Heart left ventricle (tissue), 16 donors: ENCODE results near the gene LRRTM1. TPM values are rescaled to one million over a fixed set of nuclear protein-coding genes. Genes with fewer than 3 reads are reported as not detected.

Experiments
- ATAC-seq, 4 donors: fragments of 200-7000 bp; cut with Tn5 transposase; one replicate each; pipeline ENCODE4 v1.9.1; 2020 to 2022; ENCODE audit warnings: moderate library complexity in 4 of 4, mild to moderate bottlenecking in 3 of 4, moderate number of reproducible peaks in 1 of 4
- DNase-seq, 5 donors: peaks; one replicate each; pipeline ENCODE4 v3.0.0-alpha.2; 2020
- H3K27ac ChIP-seq, 12 donors: fragments of 200-600 bp; sonication (generic) in 4 of 12; one replicate each; pipeline versions ENCODE4 v1.5.0 to v1.8.0; 2016 to 2022; ENCODE audit warnings: mild to moderate bottlenecking in 2 of 12
- H3K27me3 ChIP-seq, 9 donors: fragments of 200-600 bp; sonication (generic) in 2 of 9; one replicate each; pipeline versions ENCODE4 v1.5.1 to v1.8.0; 2016 to 2022; ENCODE audit warnings: mild to moderate bottlenecking in 3 of 9
- H3K36me3 ChIP-seq, 9 donors: fragments of 200-600 bp; sonication (generic) in 2 of 9; one replicate each; pipeline versions ENCODE4 v1.5.0 to v1.8.0; 2018 to 2022; ENCODE audit warnings: mild to moderate bottlenecking in 2 of 9
- H3K4me1 ChIP-seq, 12 donors: fragments of 200-600 bp; sonication (generic) in 4 of 12; one replicate each; pipeline versions ENCODE4 v1.5.0 to v1.8.0; 2016 to 2022; ENCODE audit warnings: mild to moderate bottlenecking in 3 of 12
- H3K4me3 ChIP-seq, 12 donors: fragments of 200-600 bp; sonication (generic) in 4 of 12; one replicate each; pipeline versions ENCODE4 v1.5.0 to v1.8.0; 2017 to 2022; ENCODE audit warnings: mild to moderate bottlenecking in 9 of 12, moderate library complexity in 4 of 12
- H3K9me3 ChIP-seq, 12 donors: fragments of 200-600 bp; sonication (generic) in 4 of 12; one replicate each; pipeline versions ENCODE4 v1.5.0 to v1.8.0; 2016 to 2022; ENCODE audit warnings: mild to moderate bottlenecking in 1 of 12
- POLR2A ChIP-seq, 2 donors: fragments of 450-650 bp; IDR thresholded peaks; one replicate each; pipeline ENCODE4 v1.6.1; 2017; ENCODE audit warnings: antibody characterized with exemption in 2 of 2, mild to moderate bottlenecking in 2 of 2, moderate library complexity in 2 of 2
- WGBS, 4 donors: extraction: QIAGEN DNeasy Blood & Tissue Kit in 2 of 4; methylation state at CpG; one replicate each; pipeline versions ENCODE4 v1.1.5 to v1.1.7; 2013 to 2018; 5-methylcytosine and 5-hydroxymethylcytosine counted together
- intact Hi-C, 10 donors: fragments of 100-400 bp; cut with DNase I; formaldehyde crosslinking; loops; one replicate each; pipeline versions ENCODE4 v1.11.1 to v1.14.2; 2022
- polyA plus RNA-seq, 2 donors: library from polyadenylated mRNA; stranded (reverse); fragments of 200-250 nt; gene quantifications; one replicate each; pipeline ENCODE4 v1.2.3, GENCODE V29; 2013
- total RNA-seq, 9 donors: library from RNA; depleted of rRNA in 2 of 9; stranded (reverse); fragments of >200 nt in 2 of 9; fragmentation: NEBNext Ultra II Directional in 3 of 9; extraction: Animal tissue kit (Norgen Biotek cat#: 25700) in 3 of 9; gene quantifications; one replicate each; pipeline versions ENCODE4 v1.1.0 to v1.2.4, GENCODE V29; 2016 to 2023
- TF ChIP-seq, protein P1 (sequence below), 12 donors: fragments of 200-600 bp; sonication (generic) in 4 of 12; IDR thresholded peaks; one replicate each; pipeline versions ENCODE4 v1.5.0 to v1.8.0; 2018 to 2022; ENCODE audit warnings: antibody characterized with exemption in 12 of 12, mild to moderate bottlenecking in 5 of 12
- donor health status: ischemic (EF 13 %, LVEDD 7.1; RV severe dilation, severe dysfunction).
- donor health status: healthy with polysubstance abuse.
- donor health status: DM: no; HTN: yes; CAD: no.
- donor health status: DM: no; HTN: no; CAD: no.
- donor health status: ischemic (EF 25% LVEDD 6.9; RV normal size, moderate dysfunction).
- donor health status: ischemic (EF 25% LVEDD 5.7; RV mildly dilated, moderate dysfunction).
- donor health status: healthy.
- donor health status: DM: yes; HTN: yes; CAD: no.
- donor health status: ischemic (EF 35%, LVEDD 5.7; RV mildly dilated, moderate dysfunction).
- donor health status: nonischemic (EF 11% LVEDD 7.7; RV severe dilation, severe dysfunction).
- donor health status: DM: yes; HTN: yes; CAD: no.
- donor health status: PGD.
- donor health status: ischemic (EF 29% LVEDD 5.4; RV normal size, mild dysfunction).
- donor health status: nonischemic (EF 23%, LVEDD 6.1; RV moderate dilation, normal function).

Gene LRRTM1
- total and polyA plus RNA-seq, 11 donors, result 0.09 to 0.93 (median 0.23) TPM; not detected in 3

DNA sequence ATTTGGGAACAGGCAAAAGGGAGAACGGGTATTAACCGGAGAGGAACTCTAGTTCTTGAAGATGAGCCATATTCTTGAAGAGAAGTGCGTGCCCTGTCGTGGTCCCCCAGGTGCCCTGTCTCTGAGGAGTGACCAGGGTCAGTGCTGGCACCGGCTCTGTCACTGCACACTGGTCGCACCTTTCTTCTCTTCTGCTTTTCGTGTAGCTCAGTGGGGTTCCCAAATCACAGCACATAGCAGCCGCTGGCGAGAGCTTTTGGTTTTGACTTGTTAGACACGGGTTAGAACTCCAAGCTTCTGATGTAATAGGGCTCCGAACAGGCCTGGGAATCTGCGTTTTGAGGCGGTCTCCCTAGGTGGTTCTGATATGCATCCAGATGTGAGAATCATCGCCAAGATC lies 18.4 kb upstream of the LRRTM1 start:
- TF ChIP-seq POLR2A (IDR thresholded peaks at IDR 0.05), result no peak
- TF ChIP-seq, protein P1, sequence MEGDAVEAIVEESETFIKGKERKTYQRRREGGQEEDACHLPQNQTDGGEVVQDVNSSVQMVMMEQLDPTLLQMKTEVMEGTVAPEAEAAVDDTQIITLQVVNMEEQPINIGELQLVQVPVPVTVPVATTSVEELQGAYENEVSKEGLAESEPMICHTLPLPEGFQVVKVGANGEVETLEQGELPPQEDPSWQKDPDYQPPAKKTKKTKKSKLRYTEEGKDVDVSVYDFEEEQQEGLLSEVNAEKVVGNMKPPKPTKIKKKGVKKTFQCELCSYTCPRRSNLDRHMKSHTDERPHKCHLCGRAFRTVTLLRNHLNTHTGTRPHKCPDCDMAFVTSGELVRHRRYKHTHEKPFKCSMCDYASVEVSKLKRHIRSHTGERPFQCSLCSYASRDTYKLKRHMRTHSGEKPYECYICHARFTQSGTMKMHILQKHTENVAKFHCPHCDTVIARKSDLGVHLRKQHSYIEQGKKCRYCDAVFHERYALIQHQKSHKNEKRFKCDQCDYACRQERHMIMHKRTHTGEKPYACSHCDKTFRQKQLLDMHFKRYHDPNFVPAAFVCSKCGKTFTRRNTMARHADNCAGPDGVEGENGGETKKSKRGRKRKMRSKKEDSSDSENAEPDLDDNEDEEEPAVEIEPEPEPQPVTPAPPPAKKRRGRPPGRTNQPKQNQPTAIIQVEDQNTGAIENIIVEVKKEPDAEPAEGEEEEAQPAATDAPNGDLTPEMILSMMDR (IDR thresholded peaks at IDR 0.05), result no peak
- Histone ChIP-seq H3K4me3 (no peak overlapping the region), H3K27me3 (peaks cover 0 to 24% (median 7%) of the 10 kb centered on the region in 9 donors), H3K27ac (no peak overlapping the region), H3K9me3 (no peaks in the 10 kb centered on the region), H3K36me3 (no peaks in the 10 kb centered on the region), H3K4me1 (peaks cover 0 to 12% (median 1%) of the 10 kb centered on the region in 12 donors)
- ATAC-seq (no peak), DNase-seq (no peak)
- intact Hi-C loops, result loop anchor here in 1 of 10 donors (10.0 kb wide), 1 partner anchor 248 kb away; no protein-coding TSS in a partner anchor
- WGBS, 4 donors, result 71 to 81% (median 77%) methylated on average over 14 of the region's 14 CpGs

DNA sequence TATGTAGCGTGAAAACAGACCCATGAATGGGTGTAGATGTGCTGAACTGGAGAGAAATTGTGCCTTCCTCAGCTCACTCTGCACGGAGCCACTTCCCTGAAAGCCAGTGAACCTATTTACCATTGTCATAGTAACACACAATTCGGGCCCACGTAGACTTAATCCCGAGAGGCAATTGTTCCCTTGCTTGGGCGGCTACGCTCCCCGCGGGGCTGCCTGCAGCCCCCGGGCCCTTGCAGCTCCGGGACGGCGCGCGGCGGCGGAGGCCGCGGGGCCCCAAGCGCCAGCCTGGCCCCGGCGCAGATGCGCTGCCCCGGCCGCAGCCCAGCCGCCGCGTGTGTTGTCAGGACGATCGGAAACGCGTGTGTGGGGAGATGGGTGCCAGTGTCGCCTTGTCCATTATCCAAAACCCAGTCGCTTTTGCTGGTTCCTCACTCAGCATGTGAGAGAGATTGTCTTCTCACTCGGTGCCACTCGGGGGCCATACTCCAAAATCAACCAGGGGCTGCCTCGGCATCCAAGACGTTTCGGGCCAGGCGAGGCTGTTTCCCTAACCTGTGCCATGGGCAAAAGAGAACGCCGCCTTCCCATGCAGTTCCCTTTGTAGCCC lies 17.9 kb upstream of the LRRTM1 start:
- DNase-seq, result no peak
- H3K27ac ChIP-seq, result no peak overlapping the region
- 23 to 76% (median 38%) methylated on average over 15 to 42 of the region's 42 CpGs for WGBS, 4 donors
- no peak for ATAC-seq
- no peaks in the 10 kb centered on the region for H3K36me3 ChIP-seq
- H3K9me3 ChIP-seq, result no peaks in the 10 kb centered on the region
- H3K27me3 ChIP-seq, result peaks cover 0 to 26% (median 7%) of the 10 kb centered on the region in 9 donors
- no peak overlapping the region for H3K4me3 ChIP-seq
- peaks cover 0 to 12% (median 1%) of the 10 kb centered on the region in 12 donors for H3K4me1 ChIP-seq
- intact Hi-C loops, result loop anchor here in 1 of 10 donors (10.0 kb wide), 1 partner anchor 248 kb away; no protein-coding TSS in a partner anchor
- TF ChIP-seq, protein P1 (IDR thresholded peaks at IDR 0.05), result no peak

DNA sequence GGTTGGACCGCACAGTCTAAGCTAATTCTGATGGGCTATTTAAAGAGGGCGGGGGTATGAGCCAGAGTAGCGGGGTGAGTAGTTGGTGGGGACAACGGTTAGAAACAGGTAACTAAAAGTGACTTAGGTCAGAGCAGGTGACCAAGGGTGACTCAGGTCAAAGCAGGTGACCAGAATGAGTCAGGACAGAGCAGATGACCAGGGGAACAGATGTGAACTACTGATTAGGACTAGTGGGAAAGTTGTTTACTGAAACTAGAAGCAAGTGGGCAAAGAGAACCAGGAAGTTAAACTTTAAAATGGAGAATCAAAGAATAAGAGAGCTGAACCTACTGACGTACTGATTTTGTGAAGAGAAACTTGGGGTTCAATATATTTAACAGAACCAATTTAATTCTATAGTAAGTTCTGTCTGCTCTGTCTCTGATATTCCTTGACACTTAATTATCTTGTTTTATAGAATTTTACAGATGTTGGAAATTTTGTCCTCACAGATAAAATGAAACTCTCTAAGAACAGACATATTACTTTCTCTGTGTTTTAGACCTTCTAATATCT lies 7.8 kb upstream of the LRRTM1 start:
- Histone ChIP-seq H3K4me3 (no peak overlapping the region), H3K27me3 (peaks cover 0 to 10% (median 0%) of the 10 kb centered on the region in 9 donors), H3K9me3 (no peaks in the 10 kb centered on the region), H3K4me1 (no peaks in the 10 kb centered on the region), H3K27ac (no peak overlapping the region), H3K36me3 (no peaks in the 10 kb centered on the region)
- 90 to 95% (median 94%) methylated on average over 5 of the region's 5 CpGs for WGBS, 4 donors
- intact Hi-C loops, result no loop called here
- no peak for TF ChIP-seq POLR2A (IDR thresholded peaks at IDR 0.05)
- TF ChIP-seq, protein P1 (IDR thresholded peaks at IDR 0.05), result no peak
- no peak for DNase-seq
- no peak for ATAC-seq

DNA sequence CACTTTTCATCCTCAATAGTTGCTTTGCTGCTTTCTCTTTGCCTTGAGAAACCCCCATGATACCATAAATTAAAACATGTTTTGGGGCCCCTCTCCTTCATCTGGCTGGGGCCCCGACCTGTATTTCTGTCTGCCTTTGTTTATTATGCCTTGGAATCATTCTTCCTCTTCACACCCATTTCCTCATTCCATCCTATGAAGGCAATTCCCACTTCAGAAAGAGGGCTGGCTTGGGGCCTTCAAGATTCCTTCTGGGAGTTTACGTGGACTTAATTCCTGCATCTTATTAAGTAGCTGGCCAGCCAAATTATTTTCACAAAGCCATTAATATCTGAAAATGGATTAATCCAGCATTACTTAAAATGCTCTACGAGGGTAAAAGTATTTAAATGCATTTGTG lies 6.8 kb upstream of the LRRTM1 start:
- ATAC-seq, result no peak
- Histone ChIP-seq H3K27ac (no peak overlapping the region), H3K27me3 (peaks cover 0 to 16% (median 0%) of the 10 kb centered on the region in 9 donors), H3K9me3 (no peaks in the 10 kb centered on the region), H3K4me3 (no peak overlapping the region), H3K36me3 (no peaks in the 10 kb centered on the region), H3K4me1 (no peaks in the 10 kb centered on the region)
- intact Hi-C loops, result no loop called here
- 52 to 58% (median 53%) methylated on average over 3 of the region's 3 CpGs for whole genome bisulfite sequencing, 4 donors
- TF ChIP-seq, protein P1 (IDR thresholded peaks at IDR 0.05), result no peak
- TF ChIP-seq POLR2A (IDR thresholded peaks at IDR 0.05), result no peak
- DNase-seq, result no peak
